Measurements from ENCODE around the gene SYT13. TPM values are rescaled to one million over a fixed set of nuclear protein-coding genes. Genes with fewer than 3 reads are reported as not detected.

SYT13 gene
- total RNA-seq, 4 donors from 2014 or later, result 0.21 to 0.44 TPM; not detected in 2

- peaks cover 0 to 48% (median 18%) of the 10 kb centered on the region in 3 donors for H3K36me3 ChIP-seq
- DNase-seq (ENCODE audit: low spot score in 2 of 2), result no peak
- H3K27me3 ChIP-seq, result no peaks in the 10 kb centered on the region
- no peaks in the 10 kb centered on the region for H3K9me3 ChIP-seq
- H3K4me1 ChIP-seq, result peaks cover 0 to 4% (median 0%) of the 10 kb centered on the region in 4 donors
- H3K4me3 ChIP-seq, result no peak overlapping the region
- WGBS, 2 donors, result 78 to 79% methylated on average over 5 of the region's 5 CpGs
- TF ChIP-seq POLR2A (IDR thresholded peaks at IDR 0.05) (no peak), EP300 (IDR thresholded peaks at IDR 0.05) (no peak), CTCF (IDR thresholded peaks at IDR 0.05) (no peak)
- no peak overlapping the region for H3K27ac ChIP-seq
Observed at GRCh38 chr11:45229401-45230020, 56.6 kb downstream of the SYT13 start.

- no peak overlapping the region for H3K4me3 ChIP-seq
- H3K36me3 ChIP-seq, result peaks cover 0 to 65% (median 18%) of the 10 kb centered on the region in 3 donors
- no peak for DNase-seq (ENCODE audit: low spot score in 2 of 2)
Observed at GRCh38 chr11:45227836-45228235, 58.3 kb downstream of the SYT13 start.

GRCh38 chr11:45226901-45227300 is 59.2 kb downstream of the SYT13 start:
- Histone ChIP-seq H3K36me3 (peaks cover 0 to 74% (median 18%) of the 10 kb centered on the region in 3 donors), H3K4me1 (no peaks in the 10 kb centered on the region), H3K27ac (no peak overlapping the region), H3K27me3 (no peaks in the 10 kb centered on the region), H3K9me3 (no peaks in the 10 kb centered on the region), H3K4me3 (no peak overlapping the region)
- DNase-seq (ENCODE audit: low spot score in 2 of 2), result no peak
- 95% methylated on average over 21 of the region's 21 CpGs for WGBS, 2 donors
- TF ChIP-seq CTCF (IDR thresholded peaks at IDR 0.05) (no peak), EP300 (IDR thresholded peaks at IDR 0.05) (no peak), POLR2A (IDR thresholded peaks at IDR 0.05) (no peak)

More at GRCh38 chr11:45227836-45228235, 58.3 kb downstream of the SYT13 start:
- Histone ChIP-seq H3K27me3 (no peaks in the 10 kb centered on the region), H3K9me3 (no peaks in the 10 kb centered on the region), H3K4me1 (no peaks in the 10 kb centered on the region), H3K27ac (no peak overlapping the region)
- 95% methylated on average over 19 of the region's 19 CpGs for WGBS, 2 donors
- TF ChIP-seq EP300 (IDR thresholded peaks at IDR 0.05) (no peak), POLR2A (IDR thresholded peaks at IDR 0.05) (no peak)

GRCh38 chr11:45225961-45226871 is 59.9 kb downstream of the SYT13 start:
- 97% methylated on average over 25 to 29 of the region's 39 CpGs for WGBS, 2 donors
- no peak for DNase-seq (ENCODE audit: low spot score in 2 of 2)
- Histone ChIP-seq H3K36me3 (peaks cover 0 to 81% (median 18%) of the 10 kb centered on the region in 3 donors), H3K27ac (no peak overlapping the region), H3K4me1 (no peaks in the 10 kb centered on the region), H3K27me3 (no peaks in the 10 kb centered on the region), H3K4me3 (no peak overlapping the region), H3K9me3 (no peaks in the 10 kb centered on the region)
- TF ChIP-seq EP300 (IDR thresholded peaks at IDR 0.05) (no peak), CTCF (IDR thresholded peaks at IDR 0.05) (no peak), POLR2A (IDR thresholded peaks at IDR 0.05) (no peak)

GRCh38 chr11:45225277-45225676 is 60.9 kb downstream of the SYT13 start:
- WGBS, 2 donors, result 71 to 78% methylated on average over 1 of the region's 1 CpG
- no peak overlapping the region for H3K27ac ChIP-seq
- H3K4me1 ChIP-seq, result no peaks in the 10 kb centered on the region
- H3K27me3 ChIP-seq, result no peaks in the 10 kb centered on the region
- H3K4me3 ChIP-seq, result no peak overlapping the region
- peaks cover 0 to 89% (median 18%) of the 10 kb centered on the region in 3 donors for H3K36me3 ChIP-seq
- H3K9me3 ChIP-seq, result no peaks in the 10 kb centered on the region
- TF ChIP-seq EP300 (IDR thresholded peaks at IDR 0.05) (no peak), POLR2A (IDR thresholded peaks at IDR 0.05) (no peak), CTCF (IDR thresholded peaks at IDR 0.05) (no peak)
- no peak for DNase-seq (ENCODE audit: low spot score in 2 of 2)

All from tibial nerve (tissue), 4 donors.